Measurements from ENCODE around the gene STBD1. TPM values are rescaled to one million over a fixed set of nuclear protein-coding genes. Genes with fewer than 3 reads are reported as not detected.

STBD1 gene
- total and polyA plus RNA-seq, 9 of the 15 experiments (the other 6 are each of a cell fraction or from before 2014, with no cell fraction given), result 0.08 to 0.64 (median 0.27) TPM; not detected in 2

- peak; percentile 70 for TF ChIP-seq ATF3 (IDR thresholded peaks at IDR 0.05)
- no peak for TF ChIP-seq ATF3 (CRISPR knock-in tag; conservative IDR thresholded peaks at IDR 0.05)
- no peak for TF ChIP-seq ZHX1 (conservative IDR thresholded peaks at IDR 0.05; ENCODE audit: low read length)
- no peak for TF ChIP-seq TRIM28 (IDR thresholded peaks at IDR 0.05)
- TF ChIP-seq ZNF584 (CRISPR knock-in tag; IDR thresholded peaks at IDR 0.05; ENCODE audit: low read depth), result 0 out of 2 replicates have a peak, but pooled peaks have one; percentile 27
- TF ChIP-seq USF2 (CRISPR knock-in tag; IDR thresholded peaks at IDR 0.05), result no peak
- peak; percentile 46; the same call in 1 of the 2 replicates for TF ChIP-seq ZNF589 (CRISPR knock-in tag; IDR thresholded peaks at IDR 0.05; ENCODE audit: low read depth)
- TF ChIP-seq FOSL1 (tag; conservative IDR thresholded peaks at IDR 0.05), result peak; percentile 40; the same call in 1 of the 2 replicates
- TF ChIP-seq ZNF121 (CRISPR knock-in tag; conservative IDR thresholded peaks at IDR 0.05), result no peak
- TF ChIP-seq RAD21 (CRISPR knock-in tag; conservative IDR thresholded peaks at IDR 0.05 in 1 of 2, IDR thresholded peaks at IDR 0.05 in 1 of 2), result no peak
- TF ChIP-seq PPARD (CRISPR knock-in tag; IDR thresholded peaks at IDR 0.05), result no peak
- TF ChIP-seq GATA2 (CRISPR knock-in tag; IDR thresholded peaks at IDR 0.05), result no peak
- TF ChIP-seq NFE2L1 (tag; IDR thresholded peaks at IDR 0.05; ENCODE audit: borderline replicate concordance, low read depth), result no peak
- TF ChIP-seq ZNF77 (CRISPR knock-in tag; IDR thresholded peaks at IDR 0.05), result no peak
- TF ChIP-seq TOE1 (IDR thresholded peaks at IDR 0.05; ENCODE audit: borderline replicate concordance), result no peak
- TF ChIP-seq TOE1 (CRISPR knock-in tag; IDR thresholded peaks at IDR 0.05; ENCODE audit: borderline replicate concordance, low read depth), result no peak
Measured at GRCh38 chr4:76272999-76273398, 33.5 kb upstream of the STBD1 start (continued).
